ENCODE results near the gene SMPD3. TPM values are rescaled to one million over a fixed set of nuclear protein-coding genes. Genes with fewer than 3 reads are reported as not detected.

SMPD3 gene
- total and polyA plus RNA-seq, 2 of the 4 experiments (the other 2 are of a cell fraction) = not detected

DNA sequence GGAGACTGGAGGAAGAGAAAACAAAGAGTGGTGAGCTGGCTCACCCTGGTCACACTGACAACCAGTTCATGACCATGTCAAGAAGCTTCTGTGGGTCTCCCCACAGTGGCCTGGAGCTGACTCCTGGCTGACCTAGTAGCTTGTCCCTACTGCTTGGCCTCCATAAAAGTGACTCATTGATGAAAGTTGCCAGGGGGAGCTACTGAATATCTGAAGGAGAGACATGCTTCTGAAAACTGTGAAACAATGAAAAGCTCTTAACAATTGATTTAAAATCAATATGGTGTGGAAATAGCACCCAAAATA is 22.0 kb downstream of the SMPD3 start:
- dilution Hi-C loops (cut with HindIII; ENCODE audit: low sequenced_read_pairs, unreplicated experiment) (no loop called here), in situ Hi-C loops (cut with MboI; ENCODE audit: low sequenced_read_pairs) (no loop called here), intact Hi-C loops (cut with micrococcal nuclease) (no loop called here)
- DNase-seq (no peak), ATAC-seq (ENCODE audit: low read depth) (no peak)
- Histone ChIP-seq H3K27me3 (ENCODE audit: control insufficient read depth, insufficient read depth, low read length) (peaks cover 56% of the 10 kb centered on the region), H2AK9ac (replicated peaks; ENCODE audit: low read depth, low read length, poor library complexity) (no peak overlapping the region), H3K79me1 (ENCODE audit: low read depth in 1 of 2, low read length in 2 of 2) (no peaks in the 10 kb centered on the region), H3K4ac (ENCODE audit: low read depth, low read length) (no peak overlapping the region), H3K9ac (ENCODE audit: low read depth, low read length) (no peak overlapping the region), H2BK15ac (ENCODE audit: low read depth, low read length) (no peak overlapping the region), H4K5ac (ENCODE audit: low read depth, low read length) (no peak overlapping the region), H2AK5ac (ENCODE audit: low read depth, low read length) (no peak overlapping the region), H4K20me1 (ENCODE audit: insufficient read depth, low read length) (no peaks in the 10 kb centered on the region; the same call in 1 of the 2 replicates), H3K4me3 (ENCODE audit: insufficient read depth, low read depth, low read length) (no peak overlapping the region), H4K91ac (ENCODE audit: insufficient read depth, low read depth, low read length) (no peak overlapping the region), H3K4me1 (ENCODE audit: control insufficient read depth, insufficient read depth, low read length) (no peaks in the 10 kb centered on the region), H2BK120ac (ENCODE audit: low read depth, low read length) (no peak overlapping the region), H2BK20ac (ENCODE audit: low read depth, low read length) (no peak overlapping the region), H3K23ac (ENCODE audit: low read depth, low read length) (no peak overlapping the region), H3K36me3 (ENCODE audit: control insufficient read depth, insufficient read depth, low read length) (no peaks in the 10 kb centered on the region), H2BK5ac (ENCODE audit: low read depth, low read length, poor library complexity, severe bottlenecking) (no peak overlapping the region), H3K27ac (ENCODE audit: insufficient read depth, low read length) (no peak overlapping the region), H3K4me2 (ENCODE audit: low read depth, low read length) (no peak overlapping the region), H2AFZ (replicated peaks; ENCODE audit: low read length, poor library complexity) (no peak overlapping the region), H3K14ac (replicated peaks; ENCODE audit: low read depth, low read length) (no peak overlapping the region), H3K9me3 (ENCODE audit: control insufficient read depth, insufficient read depth, low read length) (no peaks in the 10 kb centered on the region), H4K8ac (ENCODE audit: low read depth in 2 of 2, low read length in 2 of 2) (no peak overlapping the region), H3K56ac (ENCODE audit: extremely low read depth, insufficient read depth, low read length) (no peak overlapping the region), H3K18ac (ENCODE audit: low read depth, low read length) (no peak overlapping the region), H3K9me1 (ENCODE audit: insufficient read depth, low read length) (no peaks in the 10 kb centered on the region)
- POLR2A ChIA-PET (ENCODE audit: unreplicated experiment) = no interaction called here
- CTCF ChIA-PET = interaction anchor here (0.7 kb wide), 1 partner anchor 29 kb away, joined by 3 read pairs; no protein-coding TSS in a partner anchor
- no TSS peak for BruUV-seq (replicated peaks)
- TF ChIP-seq SMC3 (IDR thresholded peaks at IDR 0.05; ENCODE audit: low read depth, low read length) = no peak
- no peak for TF ChIP-seq RAD21 (IDR thresholded peaks at IDR 0.05; ENCODE audit: low read length)
- TF ChIP-seq POLR2A (IDR thresholded peaks at IDR 0.05; ENCODE audit: low read depth, low read length) = no peak
- no peak for TF ChIP-seq RCOR1 (IDR thresholded peaks at IDR 0.05; ENCODE audit: insufficient replicate concordance, low read length)
- TF ChIP-seq, protein P1, sequence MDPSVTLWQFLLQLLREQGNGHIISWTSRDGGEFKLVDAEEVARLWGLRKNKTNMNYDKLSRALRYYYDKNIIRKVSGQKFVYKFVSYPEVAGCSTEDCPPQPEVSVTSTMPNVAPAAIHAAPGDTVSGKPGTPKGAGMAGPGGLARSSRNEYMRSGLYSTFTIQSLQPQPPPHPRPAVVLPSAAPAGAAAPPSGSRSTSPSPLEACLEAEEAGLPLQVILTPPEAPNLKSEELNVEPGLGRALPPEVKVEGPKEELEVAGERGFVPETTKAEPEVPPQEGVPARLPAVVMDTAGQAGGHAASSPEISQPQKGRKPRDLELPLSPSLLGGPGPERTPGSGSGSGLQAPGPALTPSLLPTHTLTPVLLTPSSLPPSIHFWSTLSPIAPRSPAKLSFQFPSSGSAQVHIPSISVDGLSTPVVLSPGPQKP (IDR thresholded peaks at IDR 0.05; ENCODE audit: borderline replicate concordance, low read depth, low read length) = no peak
- no peak for TF ChIP-seq CHD1 (IDR thresholded peaks at IDR 0.05; ENCODE audit: low read depth, low read length)
- TF ChIP-seq USF2 (IDR thresholded peaks at IDR 0.05; ENCODE audit: low read depth, low read length) = no peak

Measured in IMR-90 (cell line).